Spleen (tissue), 7 donors: ENCODE results near the gene CCDC137.

Source experiments
- POLR2A ChIP-seq, 3 donors: fragments of 450-650 bp; IDR thresholded peaks; one replicate each; pipeline ENCODE4 v1.5.1; 2017; ENCODE audit warnings: antibody characterized with exemption in 3 of 3, mild to moderate bottlenecking in 1 of 3
- POLR2AphosphoS5 ChIP-seq, 3 donors: sonication (generic); formaldehyde crosslinking; IDR thresholded peaks; one replicate each; pipeline ENCODE4 v1.5.1; 2017; ENCODE audit warnings: antibody characterized with exemption in 3 of 3
- TF ChIP-seq, protein P1 (sequence below), 11 experiments: fragments of 200-600 bp in 7 of 11; fragments of 450-650 bp in 4 of 11; sonication (generic) in 4 of 11; IDR thresholded peaks in 8 of 11; conservative IDR thresholded peaks in 3 of 11; 1 replicate in 7 of 11; 2 replicates in 4 of 11; pipeline versions ENCODE4 v1.4.0 to v1.8.0; 2016 to 2021; ENCODE audit warnings: antibody characterized with exemption in 11 of 11, inconsistent platforms in 4 of 11, mild to moderate bottlenecking in 1 of 11
- donor health status: DM: no; HTN: no; CAD: no; lungs with moderate emphysema.
- donor health status: DM: no; HTN: no; CAD: no.
- donor health status: DM: no; HTN: no; CAD: no.

DNA sequence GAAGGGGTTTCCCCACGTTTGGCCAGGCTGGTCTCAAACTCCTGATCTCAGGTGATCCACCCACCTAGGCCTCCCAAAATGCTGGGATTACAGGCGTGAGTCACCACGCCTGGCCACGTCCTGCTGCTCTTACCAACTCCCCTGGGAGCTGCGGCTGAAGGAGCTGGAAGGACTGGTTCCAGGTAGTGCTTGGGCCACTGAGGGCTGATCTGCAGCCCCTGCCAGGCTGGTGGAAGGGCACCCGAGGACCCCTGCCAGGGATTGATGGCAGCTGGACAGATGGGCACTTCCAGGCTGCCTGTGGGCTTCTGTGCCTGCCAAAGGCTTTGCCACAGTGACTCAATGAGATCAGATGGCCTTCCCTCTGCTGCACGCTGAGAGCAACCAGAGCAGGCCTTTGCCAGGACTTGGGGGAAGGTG, 2.5 kb upstream of the CCDC137 start:
- TF ChIP-seq, protein P1, sequence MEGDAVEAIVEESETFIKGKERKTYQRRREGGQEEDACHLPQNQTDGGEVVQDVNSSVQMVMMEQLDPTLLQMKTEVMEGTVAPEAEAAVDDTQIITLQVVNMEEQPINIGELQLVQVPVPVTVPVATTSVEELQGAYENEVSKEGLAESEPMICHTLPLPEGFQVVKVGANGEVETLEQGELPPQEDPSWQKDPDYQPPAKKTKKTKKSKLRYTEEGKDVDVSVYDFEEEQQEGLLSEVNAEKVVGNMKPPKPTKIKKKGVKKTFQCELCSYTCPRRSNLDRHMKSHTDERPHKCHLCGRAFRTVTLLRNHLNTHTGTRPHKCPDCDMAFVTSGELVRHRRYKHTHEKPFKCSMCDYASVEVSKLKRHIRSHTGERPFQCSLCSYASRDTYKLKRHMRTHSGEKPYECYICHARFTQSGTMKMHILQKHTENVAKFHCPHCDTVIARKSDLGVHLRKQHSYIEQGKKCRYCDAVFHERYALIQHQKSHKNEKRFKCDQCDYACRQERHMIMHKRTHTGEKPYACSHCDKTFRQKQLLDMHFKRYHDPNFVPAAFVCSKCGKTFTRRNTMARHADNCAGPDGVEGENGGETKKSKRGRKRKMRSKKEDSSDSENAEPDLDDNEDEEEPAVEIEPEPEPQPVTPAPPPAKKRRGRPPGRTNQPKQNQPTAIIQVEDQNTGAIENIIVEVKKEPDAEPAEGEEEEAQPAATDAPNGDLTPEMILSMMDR (IDR thresholded peaks at IDR 0.05 in 8 of 11, conservative IDR thresholded peaks at IDR 0.05 in 3 of 11): no peak
- TF ChIP-seq POLR2AphosphoS5 (IDR thresholded peaks at IDR 0.05) (peak in 2 of 3 donors; percentile 16 to 43), POLR2A (IDR thresholded peaks at IDR 0.05) (no peak)
